Jurkat, Clone E6-1 (cell line): ENCODE results near the gene MYH16.
A peak's percentile ranks its signal among the peaks of the same experiment; 100 is the strongest.
"Not testable (repeated sequence)": the region's sequence is repeated elsewhere in the genome, so short reads cannot be mapped to it uniquely, and the experiment has no call there.

ENCODE experiments used
- DNase-seq: peaks from one replicate; pipeline ENCODE4 v3.0.0-alpha.2; 2011; ENCODE audit warnings: low read depth, low spot score
- H3K4me3 ChIP-seq: 2 replicates; pipeline ENCODE4 v1.5.1; 2011; ENCODE audit warnings: mild to moderate bottlenecking, low read length, control low read depth, moderate library complexity

MYH16 gene

GRCh38 chr7:99292127-99292526, 19.5 kb downstream of the MYH16 start:
- no peak for DNase-seq
- H3K4me3 ChIP-seq: no peak overlapping the region

- no peak for DNase-seq
- no peak overlapping the region for H3K4me3 ChIP-seq
Observed at GRCh38 chr7:99293167-99293566, 20.5 kb downstream of the MYH16 start.

GRCh38 chr7:99293650-99294049, 21.0 kb downstream of the MYH16 start:
- DNase-seq: no peak
- H3K4me3 ChIP-seq: no peak overlapping the region

GRCh38 chr7:99296471-99296870, 23.8 kb downstream of the MYH16 start:
- DNase-seq: no peak
- no peak overlapping the region for H3K4me3 ChIP-seq

- H3K4me3 ChIP-seq: no peak overlapping the region
- DNase-seq: no peak
Observed at GRCh38 chr7:99301496-99301895, 28.9 kb downstream of the MYH16 start.

- no peak overlapping the region for H3K4me3 ChIP-seq
- DNase-seq: no peak
Observed at GRCh38 chr7:99305473-99306260, 33.0 kb downstream of the MYH16 start.

- no peak overlapping the region for H3K4me3 ChIP-seq
- no peak for DNase-seq
Observed at GRCh38 chr7:99308461-99309074, 35.9 kb downstream of the MYH16 start.

GRCh38 chr7:99309111-99309510, 36.5 kb downstream of the MYH16 start:
- DNase-seq: no peak
- H3K4me3 ChIP-seq: no peak overlapping the region

- no peak overlapping the region for H3K4me3 ChIP-seq
- DNase-seq: no peak
Observed at GRCh38 chr7:99310004-99310403, 37.4 kb downstream of the MYH16 start.

- no peak overlapping the region for H3K4me3 ChIP-seq
- no peak for DNase-seq
Observed at GRCh38 chr7:99311702-99312101, 39.1 kb downstream of the MYH16 start.

GRCh38 chr7:99312316-99313203, 39.9 kb downstream of the MYH16 start:
- no peak overlapping the region for H3K4me3 ChIP-seq
- peak; percentile 47 for DNase-seq

- DNase-seq: no peak
Observed at GRCh38 chr7:99313204-99313573, 40.5 kb downstream of the MYH16 start.

GRCh38 chr7:99314504-99314903, 41.9 kb downstream of the MYH16 start:
- H3K4me3 ChIP-seq: no peak overlapping the region
- DNase-seq: no peak

More at GRCh38 chr7:99313204-99313573, 40.5 kb downstream of the MYH16 start:
- H3K4me3 ChIP-seq: no peak overlapping the region

GRCh38 chr7:99320371-99320770, 47.7 kb downstream of the MYH16 start:
- no peak for DNase-seq
- no peak overlapping the region for H3K4me3 ChIP-seq

GRCh38 chr7:99322659-99323058, 50.0 kb downstream of the MYH16 start:
- H3K4me3 ChIP-seq: not testable (repeated sequence)

GRCh38 chr7:99324559-99324958, 51.9 kb downstream of the MYH16 start:
- no peak for DNase-seq
- H3K4me3 ChIP-seq: peak overlapping the region; percentile 98

More at GRCh38 chr7:99322659-99323058, 50.0 kb downstream of the MYH16 start:
- DNase-seq: not testable (repeated sequence)

GRCh38 chr7:99325001-99325493, 52.4 kb downstream of the MYH16 start:
- H3K4me3 ChIP-seq: peak overlapping the region; percentile 98
- no peak for DNase-seq

- H3K4me3 ChIP-seq: peak within 1 kb of the TSS; percentile 98
- DNase-seq: peak; percentile 84
Observed at GRCh38 chr7:99325592-99326407, 53.2 kb downstream of the MYH16 start, which contains the start of gene ARPC1A. Gene ARPC1A (plus strand): TSS chr7:99325898. CDS start chr7:99333354, 7,456 bp downstream.

GRCh38 chr7:99326408-99326782, 53.8 kb downstream of the MYH16 start:
- H3K4me3 ChIP-seq: peak overlapping the region; percentile 98
- no peak for DNase-seq
